GM23248 (cell line): ENCODE measurements around the gene C22orf39. TPM values are rescaled to one million over a fixed set of nuclear protein-coding genes. Genes with fewer than 3 reads are reported as not detected.
A peak's percentile ranks its signal among the peaks of the same experiment; 100 is the strongest.
"Not testable (repeated sequence)": the region's sequence is repeated elsewhere in the genome, so short reads cannot be mapped to it uniquely, and the experiment has no call there.

ENCODE experiments used
- DNase-seq: peaks from one replicate; pipeline ENCODE4 v3.0.0-alpha.2; 2015
- H2AFZ ChIP-seq: fragments of 200-600 bp; sonication (generic); 2 replicates; pipeline ENCODE4 v1.6.1; 2016; ENCODE audit warnings: antibody characterized with exemption
- H3F3A ChIP-seq: fragments of 200-600 bp; sonication (generic); 2 replicates; pipeline ENCODE4 v1.6.1; 2016; ENCODE audit warnings: mild to moderate bottlenecking, antibody characterized with exemption, mixed run types; ENCODE audit not compliant: insufficient read depth
- H3K27ac ChIP-seq: fragments of 200-600 bp; sonication (generic); 2 replicates; pipeline ENCODE4 v1.5.1; 2016; ENCODE audit warnings: mild to moderate bottlenecking
- H3K27me3 ChIP-seq: fragments of 200-600 bp; sonication (generic); replicated peaks from 2 replicates; pipeline ENCODE4 v1.6.1; 2016; ENCODE audit warnings: mild to moderate bottlenecking; ENCODE audit not compliant: insufficient read depth
- H3K36me3 ChIP-seq: fragments of 200-600 bp; sonication (generic); 2 replicates; pipeline ENCODE4 v1.6.1; 2016; ENCODE audit warnings: low read depth, mild to moderate bottlenecking
- H3K4me1 ChIP-seq: fragments of 200-600 bp; sonication (generic); 2 replicates; pipeline ENCODE4 v1.6.1; 2016; ENCODE audit warnings: mild to moderate bottlenecking; ENCODE audit not compliant: insufficient read depth
- H3K4me2 ChIP-seq: fragments of 200-600 bp; sonication (generic); one replicate; pipeline ENCODE4 v1.6.1; 2016; ENCODE audit warnings: mild to moderate bottlenecking; ENCODE audit not compliant: unreplicated experiment
- H3K4me3 ChIP-seq: fragments of 200-600 bp; sonication (generic); 2 replicates; pipeline ENCODE4 v1.5.1; 2016; ENCODE audit warnings: mild to moderate bottlenecking
- H3K79me2 ChIP-seq: fragments of 200-600 bp; sonication (generic); 2 replicates; pipeline ENCODE4 v1.6.1; 2016; ENCODE audit warnings: mild to moderate bottlenecking; ENCODE audit not compliant: insufficient read depth
- H3K9ac ChIP-seq: fragments of 200-600 bp; sonication (generic); 2 replicates; pipeline ENCODE4 v1.6.1; 2016; ENCODE audit warnings: mild to moderate bottlenecking
- H3K9me2 ChIP-seq: fragments of 200-600 bp; sonication (generic); 2 replicates; pipeline ENCODE4 v1.6.1; 2016; ENCODE audit warnings: mixed run types, mild to moderate bottlenecking, moderate library complexity; ENCODE audit not compliant: insufficient read depth
- H3K9me3 ChIP-seq: fragments of 200-600 bp; sonication (generic); one replicate; pipeline ENCODE4 v1.6.1; 2017; ENCODE audit warnings: low read depth
- H4K20me1 ChIP-seq: fragments of 200-600 bp; sonication (generic); 2 replicates; pipeline ENCODE4 v1.6.0; 2016; ENCODE audit not compliant: insufficient read depth
- EZH2 ChIP-seq: fragments of 200-600 bp; sonication (generic); IDR thresholded peaks from 2 replicates; pipeline ENCODE4 v1.6.1; 2018; ENCODE audit warnings: antibody characterized with exemption, mild to moderate bottlenecking; ENCODE audit not compliant: insufficient read depth, poor library complexity, severe bottlenecking
- EZH2phosphoT487 ChIP-seq: fragments of 200-600 bp; sonication (generic); IDR thresholded peaks from 2 replicates; pipeline ENCODE4 v1.6.1; 2018; ENCODE audit warnings: antibody characterized with exemption, moderate library complexity, mild to moderate bottlenecking, low read depth; ENCODE audit not compliant: insufficient read depth
- WGBS, 2 experiments: methylation state at CpG; one replicate each; pipeline ENCODE4 v1.1.6; 2015 to 2017; ENCODE audit warnings: low lambda C conversion rate in 2 of 2, low coverage in 1 of 2; ENCODE audit errors: missing lambda C conversion rate in 2 of 2; 5-methylcytosine and 5-hydroxymethylcytosine counted together
- in situ Hi-C: fragments of 300-500 bp; cut with MboI; formaldehyde crosslinking; loops from 2 replicates; pipeline ENCODE4 v1.15.0; 2020
- polyA plus RNA-seq: library from polyadenylated mRNA; unstranded; fragments of >200 nt; fragmentation: Nextera tagmentation; extraction: Ambion mirVana; gene quantifications from 2 replicates; pipeline ENCODE4 v1.2.1, GENCODE V29; 2016
- total RNA-seq: library from RNA; depleted of rRNA; stranded (reverse); fragments of >200 nt; shearing (Covaris generic); gene quantifications from 2 replicates; pipeline ENCODE4 v1.2.3, GENCODE V29; 2014

C22orf39 gene
- total and polyA plus RNA-seq, 2 experiments from 2014 or later, result 15.0 to 22.8 TPM

DNA sequence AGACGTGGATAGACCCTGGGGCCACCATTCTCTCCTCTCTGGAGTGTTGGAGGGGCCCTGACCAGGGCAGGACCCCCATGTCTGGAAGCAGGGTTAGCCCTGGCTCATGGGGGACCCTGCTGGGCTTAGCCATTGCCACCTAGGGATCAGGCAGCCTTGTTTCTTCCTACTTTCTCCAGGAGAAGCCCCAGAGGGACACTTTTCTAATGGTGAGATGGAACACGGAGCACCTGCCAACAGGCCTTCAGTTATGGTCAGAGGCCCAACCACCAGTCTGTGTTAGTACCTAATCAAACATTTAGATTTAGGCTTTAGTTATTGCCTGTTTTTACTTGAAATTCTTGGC lies 1.9 kb upstream of the C22orf39 start:
- in situ Hi-C loops, result no loop called here
- Histone ChIP-seq H3F3A (peaks cover 30% of the 10 kb centered on the region; the same call in 1 of the 2 replicates), H3K9me3 (no peaks in the 10 kb centered on the region), H3K4me1 (peaks cover 3% of the 10 kb centered on the region; the same call in 1 of the 2 replicates), H4K20me1 (no peaks in the 10 kb centered on the region), H3K4me3 (no peak overlapping the region), H3K9ac (no peak overlapping the region), H3K4me2 (no peak overlapping the region), H3K36me3 (peaks cover 14% of the 10 kb centered on the region; the same call in 1 of the 2 replicates), H3K27me3 (no peaks in the 10 kb centered on the region), H2AFZ (no peak overlapping the region), H3K79me2 (peaks cover 26% of the 10 kb centered on the region), H3K27ac (no peak overlapping the region), H3K9me2 (no peaks in the 10 kb centered on the region)
- DNase-seq, result no peak
- WGBS, 2 experiments, result 88 to 94% methylated on average over 2 of the region's 2 CpGs
- TF ChIP-seq EZH2, result no peak
- TF ChIP-seq EZH2phosphoT487, result no peak

DNA sequence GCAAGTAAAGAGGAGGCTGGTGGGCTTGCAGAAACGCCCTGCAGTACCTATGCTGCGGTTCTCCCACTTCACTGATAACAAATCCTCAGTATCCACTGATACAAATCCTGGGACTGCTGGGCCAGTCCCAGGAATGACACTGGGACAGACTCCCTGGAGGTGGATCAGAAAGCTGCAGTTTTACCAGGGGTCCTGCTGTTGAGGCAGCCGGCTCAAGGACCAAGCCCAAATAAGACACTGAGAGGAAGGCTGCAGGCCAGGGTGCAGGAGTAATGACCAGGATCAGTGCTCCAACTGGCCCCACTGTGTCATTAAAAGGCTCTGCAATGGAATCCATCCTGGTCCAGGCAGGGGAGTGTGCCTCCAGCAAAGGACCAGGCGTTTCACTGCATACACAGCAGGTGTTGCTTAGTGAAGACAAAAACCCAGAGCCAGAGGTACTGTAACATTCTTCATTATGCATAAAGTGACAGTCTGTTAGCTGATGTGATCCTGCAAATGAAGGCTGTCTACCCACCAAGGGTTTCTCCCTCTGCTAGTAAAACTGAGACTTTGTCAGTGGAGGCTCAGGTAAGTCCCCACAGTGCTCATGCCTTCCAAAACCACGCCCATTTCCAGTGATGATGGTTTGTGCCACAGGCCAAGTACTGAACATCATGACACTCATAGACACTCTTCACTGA lies 1.4 kb upstream of the C22orf39 start:
- no peak for DNase-seq
- H3K27ac ChIP-seq, result 0 out of 2 replicates have a peak overlapping the region, but pooled peaks have one; percentile 70
- peaks cover 3% of the 10 kb centered on the region; the same call in 1 of the 2 replicates for H3K4me1 ChIP-seq
- peak overlapping the region; percentile 83; the same call in 1 of the 2 replicates for H3K9ac ChIP-seq
- H3K36me3 ChIP-seq, result 0 out of 2 replicates have a peak, but pooled peaks cover 10% of the 10 kb centered on the region
- TF ChIP-seq EZH2 (no peak), EZH2phosphoT487 (no peak)
- no peak overlapping the region for H2AFZ ChIP-seq
- WGBS, 2 experiments, result 98% methylated on average over 5 of the region's 5 CpGs
- peaks cover 30% of the 10 kb centered on the region for H3K79me2 ChIP-seq
- H3K4me3 ChIP-seq, result peak overlapping the region; percentile 83; the same call in 1 of the 2 replicates
- H3K27me3 ChIP-seq, result no peaks in the 10 kb centered on the region
- peak overlapping the region; percentile 77 for H3K4me2 ChIP-seq
- H3F3A ChIP-seq, result peaks cover 30% of the 10 kb centered on the region; the same call in 1 of the 2 replicates
- no peaks in the 10 kb centered on the region for H3K9me3 ChIP-seq
- in situ Hi-C loops, result no loop called here
- no peaks in the 10 kb centered on the region for H4K20me1 ChIP-seq
- H3K9me2 ChIP-seq, result no peaks in the 10 kb centered on the region

DNA sequence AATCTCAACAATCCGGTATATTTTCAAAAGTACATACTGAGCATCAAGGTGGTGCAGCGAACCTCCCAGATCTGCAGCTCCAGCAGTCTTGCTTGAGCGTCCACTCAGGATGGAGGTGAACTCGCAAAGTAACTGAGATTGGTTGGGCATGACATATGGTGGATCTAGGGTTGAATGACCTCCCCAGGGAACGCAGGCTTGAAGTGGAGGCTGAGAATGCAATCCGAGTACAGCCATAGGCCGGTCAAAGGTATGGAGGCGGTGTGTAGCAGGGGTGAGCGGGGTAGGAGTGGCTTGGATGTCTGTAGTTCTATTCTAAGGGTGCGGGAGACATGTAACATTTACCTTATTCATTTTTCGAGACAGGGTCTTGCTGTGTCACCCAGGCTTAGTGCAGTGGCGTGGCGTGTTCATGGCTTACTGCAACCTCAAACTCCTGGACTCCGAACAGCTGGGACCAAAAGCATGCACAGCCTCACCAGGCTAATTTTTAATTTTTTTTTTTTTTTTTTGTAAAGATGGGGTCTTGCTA lies 631 bp upstream of the C22orf39 start:
- Histone ChIP-seq H3K27me3 (no peaks in the 10 kb centered on the region), H3K9me3 (no peaks in the 10 kb centered on the region), H3K9ac (peak overlapping the region; percentile 83), H3K9me2 (no peaks in the 10 kb centered on the region), H4K20me1 (no peaks in the 10 kb centered on the region), H2AFZ (peak overlapping the region; percentile 88), H3K4me2 (peak overlapping the region; percentile 77), H3K4me3 (peak overlapping the region; percentile 83), H3K36me3 (0 out of 2 replicates have a peak, but pooled peaks cover 10% of the 10 kb centered on the region), H3F3A (peaks cover 30% of the 10 kb centered on the region; the same call in 1 of the 2 replicates), H3K79me2 (peaks cover 37% of the 10 kb centered on the region), H3K4me1 (peaks cover 3% of the 10 kb centered on the region; the same call in 1 of the 2 replicates), H3K27ac (peak overlapping the region; percentile 70)
- in situ Hi-C loops, result no loop called here
- peak; percentile 88 for DNase-seq
- WGBS, 2 experiments, result 9% methylated on average over 14 of the region's 14 CpGs
- TF ChIP-seq EZH2 (no peak), EZH2phosphoT487 (no peak)

DNA sequence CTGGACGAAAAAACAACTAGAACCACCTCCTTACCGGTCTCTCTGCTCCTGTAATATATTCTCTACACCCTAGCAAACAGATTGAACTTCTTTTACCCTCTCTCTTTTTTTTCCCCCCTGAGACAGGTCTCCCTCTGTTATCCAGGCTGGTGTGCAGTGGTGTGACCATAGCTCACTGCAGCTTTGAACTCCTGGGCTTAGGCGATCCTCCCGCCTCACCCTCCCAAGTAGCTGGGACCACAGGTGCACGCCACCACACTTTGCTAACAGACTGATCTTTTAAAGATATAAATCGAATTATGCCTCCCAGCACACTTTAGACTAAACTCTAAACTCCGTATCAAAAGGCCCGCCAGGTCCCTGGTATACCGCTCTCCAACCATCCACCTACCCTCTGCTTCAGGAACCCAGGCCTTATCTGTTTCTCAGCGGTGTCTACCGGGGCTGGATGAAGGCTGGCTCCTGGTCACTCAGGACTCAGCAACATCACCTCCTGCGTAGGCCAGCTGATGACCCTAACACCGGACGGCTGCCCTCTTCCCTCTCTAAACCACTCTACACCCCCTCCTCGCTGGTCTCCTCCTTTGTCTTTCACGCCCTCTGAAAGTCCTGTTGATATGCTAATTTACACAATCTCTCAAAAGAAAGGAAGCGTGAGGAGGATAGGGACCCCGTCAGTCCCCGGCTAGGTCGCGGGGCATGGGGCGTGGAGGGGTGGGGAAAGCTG lies 745 bp downstream of the C22orf39 start:
- H3K79me2 ChIP-seq, result peaks cover 51% of the 10 kb centered on the region
- WGBS, 2 experiments, result 26 to 27% methylated on average over 22 of the region's 22 CpGs
- DNase-seq, result peak; percentile 40

DNA sequence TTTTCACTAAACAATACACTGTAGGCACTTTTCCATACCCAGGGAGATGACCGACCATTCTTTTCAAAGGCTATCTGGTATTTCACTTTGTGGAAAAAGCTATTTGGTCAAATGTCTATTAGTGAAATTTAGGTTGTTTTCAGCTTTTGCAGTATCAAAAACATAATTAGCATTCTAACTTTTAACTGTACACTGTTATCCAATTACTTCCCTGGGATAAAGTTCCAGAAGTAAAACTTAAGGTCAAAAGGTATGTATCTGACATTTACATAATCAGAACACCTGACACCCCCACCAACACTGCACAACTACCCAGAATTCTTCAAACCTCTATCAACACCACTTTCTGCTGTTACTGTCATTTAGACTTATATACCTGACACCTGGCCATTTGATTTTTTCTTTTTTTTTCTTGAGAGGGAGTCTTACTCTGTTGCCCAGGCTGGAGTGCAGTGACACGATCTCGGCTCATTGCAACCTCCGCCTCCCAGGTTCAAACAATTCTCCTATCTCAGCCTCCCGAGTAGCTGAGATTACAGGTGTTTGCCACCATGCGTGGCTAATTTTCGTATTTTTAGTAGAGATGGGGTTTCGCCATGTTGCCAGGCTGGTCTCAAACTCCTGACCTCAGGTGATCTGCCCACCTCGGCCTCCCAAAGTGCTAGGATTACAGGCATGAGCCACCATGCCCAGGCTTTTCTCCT lies 2.1 kb downstream of the C22orf39 start:
- peaks cover 64% of the 10 kb centered on the region for H3K79me2 ChIP-seq
- 80 to 82% methylated on average over 9 of the region's 9 CpGs for WGBS, 2 experiments
- H3F3A ChIP-seq, result peaks cover 20% of the 10 kb centered on the region; the same call in 1 of the 2 replicates
- DNase-seq, H2AFZ ChIP-seq, H3K4me2 ChIP-seq, H3K9me3 ChIP-seq, H3K4me3 ChIP-seq, H4K20me1 ChIP-seq, H3K27ac ChIP-seq, H3K27me3 ChIP-seq, H3K36me3 ChIP-seq, H3K9ac ChIP-seq, in situ Hi-C loops, H3K4me1 ChIP-seq, H3K9me2 ChIP-seq: not testable (repeated sequence)

More for the DNA sequence above, 745 bp downstream of the C22orf39 start:
- Histone ChIP-seq H3K9me2 (no peaks in the 10 kb centered on the region), H4K20me1 (no peaks in the 10 kb centered on the region), H3K36me3 (0 out of 2 replicates have a peak, but pooled peaks cover 10% of the 10 kb centered on the region), H3K4me3 (peak overlapping the region; percentile 83), H3K4me2 (peak overlapping the region; percentile 87), H3K27me3 (no peaks in the 10 kb centered on the region), H3K4me1 (peaks cover 3% of the 10 kb centered on the region; the same call in 1 of the 2 replicates), H3F3A (peaks cover 28% of the 10 kb centered on the region; the same call in 1 of the 2 replicates), H3K9ac (peak overlapping the region; percentile 83), H2AFZ (peak overlapping the region; percentile 88), H3K9me3 (no peaks in the 10 kb centered on the region), H3K27ac (peak overlapping the region; percentile 70)
- in situ Hi-C loops, result no loop called here
- TF ChIP-seq EZH2 (no peak), EZH2phosphoT487 (no peak)
